Glutamatergic neuron (in vitro differentiated cells): Measurements from ENCODE around the gene ADRA2B. TPM values are rescaled to one million over a fixed set of nuclear protein-coding genes. Genes with fewer than 3 reads are reported as not detected.

Source experiments
- DNase-seq: peaks from one replicate; pipeline ENCODE4 v3.0.0; 2022
- H3K27ac Mint-ChIP-seq: one replicate; pipeline ENCODE4 v1.8.0; 2020; ENCODE audit warnings: mild to moderate bottlenecking, mixed read lengths, inconsistent platforms; ENCODE audit not compliant: unreplicated experiment
- H3K27me3 Mint-ChIP-seq: one replicate; pipeline ENCODE4 v1.8.0; 2020; ENCODE audit warnings: mild to moderate bottlenecking, moderate library complexity, mixed read lengths, inconsistent platforms; ENCODE audit not compliant: unreplicated experiment
- H3K36me3 Mint-ChIP-seq: one replicate; pipeline ENCODE4 v1.8.0; 2020; ENCODE audit warnings: mild to moderate bottlenecking, mixed read lengths, inconsistent platforms; ENCODE audit not compliant: unreplicated experiment
- H3K4me1 Mint-ChIP-seq: one replicate; pipeline ENCODE4 v1.8.0; 2020; ENCODE audit warnings: mild to moderate bottlenecking, low read depth, mixed read lengths, inconsistent platforms; ENCODE audit not compliant: unreplicated experiment
- H3K4me3 Mint-ChIP-seq: one replicate; pipeline ENCODE4 v1.8.0; 2020; ENCODE audit warnings: mild to moderate bottlenecking, mixed read lengths, inconsistent platforms; ENCODE audit not compliant: unreplicated experiment
- H3K9me3 Mint-ChIP-seq: one replicate; pipeline ENCODE4 v1.8.0; 2020; ENCODE audit warnings: mild to moderate bottlenecking, moderate library complexity, mixed read lengths, inconsistent platforms; ENCODE audit not compliant: unreplicated experiment
- total RNA-seq: library from RNA; stranded (reverse); fragmentation: NEBNext Ultra II Directional; extraction: Animal tissue kit (Norgen Biotek cat#: 25700); gene quantifications from one replicate; pipeline ENCODE4 v1.2.1, GENCODE V29; 2021; ENCODE audit not compliant: unreplicated experiment
- TF ChIP-seq, protein P1 (sequence below): fragments of 200-600 bp; sonication (generic); IDR thresholded peaks from one replicate; pipeline ENCODE4 v1.5.0; 2021; ENCODE audit not compliant: partially characterized antibody, unreplicated experiment

ADRA2B gene
- total RNA-seq, 1 donor from 2014 or later: 0.91 TPM

DNA sequence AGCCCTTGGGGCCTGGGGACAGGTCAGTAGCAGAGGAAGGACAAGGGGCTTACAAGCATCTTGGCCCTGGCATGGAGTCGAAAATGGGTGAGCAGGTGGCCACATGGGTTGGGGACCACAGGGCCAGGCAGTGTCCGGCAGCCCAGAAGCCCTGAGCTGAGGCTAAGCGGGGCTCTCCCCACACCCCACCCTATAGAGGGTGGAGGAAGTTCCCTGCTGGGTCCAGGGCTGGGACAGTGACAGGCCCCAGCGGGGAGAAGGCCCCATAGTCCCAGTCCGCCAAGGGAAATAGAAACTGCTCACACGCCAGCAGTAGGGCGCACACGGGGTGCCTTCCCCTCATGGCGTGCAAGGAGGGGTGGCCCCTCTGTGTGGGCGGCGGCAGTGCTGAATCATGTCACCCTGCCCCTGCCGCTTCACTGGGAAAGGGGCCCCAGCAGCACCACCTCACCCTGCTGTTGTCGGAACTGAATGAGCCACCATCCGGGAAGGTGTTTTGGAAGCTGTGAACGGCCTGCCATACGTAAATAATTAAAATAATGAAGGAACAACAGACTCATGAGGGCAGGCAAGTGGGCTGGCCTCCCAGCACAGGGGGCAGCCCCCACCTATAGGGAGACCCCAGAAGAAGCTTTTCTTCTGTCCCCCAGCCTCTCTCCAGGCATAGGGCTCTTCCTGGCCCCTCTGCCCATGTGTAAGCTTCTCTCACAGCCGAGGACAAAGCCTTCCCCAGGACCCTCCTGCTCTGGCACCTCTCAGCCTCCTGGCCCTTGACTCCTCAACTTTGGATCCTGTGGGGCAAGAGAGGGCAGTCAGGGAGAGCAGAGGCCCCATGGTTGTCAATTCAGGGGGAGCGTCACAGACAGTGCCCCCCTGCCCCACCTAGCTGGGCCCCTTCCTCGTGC is 41.5 kb upstream of the ADRA2B start:
- peaks cover 6% of the 10 kb centered on the region for H3K9me3 Mint-ChIP-seq
- H3K4me1 Mint-ChIP-seq: peaks cover 7% of the 10 kb centered on the region
- TF ChIP-seq, protein P1, sequence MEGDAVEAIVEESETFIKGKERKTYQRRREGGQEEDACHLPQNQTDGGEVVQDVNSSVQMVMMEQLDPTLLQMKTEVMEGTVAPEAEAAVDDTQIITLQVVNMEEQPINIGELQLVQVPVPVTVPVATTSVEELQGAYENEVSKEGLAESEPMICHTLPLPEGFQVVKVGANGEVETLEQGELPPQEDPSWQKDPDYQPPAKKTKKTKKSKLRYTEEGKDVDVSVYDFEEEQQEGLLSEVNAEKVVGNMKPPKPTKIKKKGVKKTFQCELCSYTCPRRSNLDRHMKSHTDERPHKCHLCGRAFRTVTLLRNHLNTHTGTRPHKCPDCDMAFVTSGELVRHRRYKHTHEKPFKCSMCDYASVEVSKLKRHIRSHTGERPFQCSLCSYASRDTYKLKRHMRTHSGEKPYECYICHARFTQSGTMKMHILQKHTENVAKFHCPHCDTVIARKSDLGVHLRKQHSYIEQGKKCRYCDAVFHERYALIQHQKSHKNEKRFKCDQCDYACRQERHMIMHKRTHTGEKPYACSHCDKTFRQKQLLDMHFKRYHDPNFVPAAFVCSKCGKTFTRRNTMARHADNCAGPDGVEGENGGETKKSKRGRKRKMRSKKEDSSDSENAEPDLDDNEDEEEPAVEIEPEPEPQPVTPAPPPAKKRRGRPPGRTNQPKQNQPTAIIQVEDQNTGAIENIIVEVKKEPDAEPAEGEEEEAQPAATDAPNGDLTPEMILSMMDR: no peak
- no peak overlapping the region for H3K4me3 Mint-ChIP-seq
- H3K27ac Mint-ChIP-seq: no peak overlapping the region
- no peak for DNase-seq
- peaks cover 7% of the 10 kb centered on the region for H3K27me3 Mint-ChIP-seq
- H3K36me3 Mint-ChIP-seq: peaks cover 7% of the 10 kb centered on the region

DNA sequence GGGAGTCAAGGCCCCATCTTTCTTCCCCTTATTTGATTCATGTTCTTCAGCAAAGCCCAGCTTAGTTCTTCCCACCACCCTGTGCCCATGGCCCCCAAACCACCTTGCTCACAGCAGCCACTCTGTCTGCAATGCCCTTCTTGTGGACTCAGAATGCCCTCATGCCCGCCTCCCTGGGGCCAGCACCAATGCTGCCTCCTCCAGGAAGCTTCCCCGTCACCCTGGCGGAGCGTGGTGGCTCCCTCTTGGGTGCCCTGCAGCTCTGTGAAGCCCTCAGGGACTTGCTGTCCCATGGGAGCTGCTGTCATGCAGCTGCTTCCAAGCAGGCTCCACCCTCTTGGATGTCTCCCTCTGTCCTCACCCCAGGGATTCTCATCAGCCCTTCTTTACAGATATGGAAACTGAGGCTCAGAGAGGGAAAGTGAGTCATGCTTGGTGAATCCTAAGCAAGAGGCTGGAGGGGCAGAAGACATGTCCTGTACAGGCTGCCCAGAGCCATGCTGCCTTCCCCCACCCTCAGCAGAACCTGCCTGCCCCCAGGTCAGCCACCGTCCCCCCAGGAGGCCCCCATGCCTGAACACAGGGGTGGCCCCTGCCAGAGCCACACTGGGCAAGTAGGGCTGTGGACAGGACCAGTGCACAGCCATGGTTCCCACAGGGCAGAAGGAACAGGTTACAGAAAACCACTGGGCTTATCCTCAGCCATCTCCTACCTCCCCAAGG is 40.7 kb upstream of the ADRA2B start:
- Mint-ChIP-seq H3K27ac (no peak overlapping the region), H3K9me3 (peaks cover 4% of the 10 kb centered on the region), H3K4me1 (peaks cover 11% of the 10 kb centered on the region), H3K36me3 (peaks cover 7% of the 10 kb centered on the region), H3K4me3 (no peak overlapping the region), H3K27me3 (peaks cover 10% of the 10 kb centered on the region)
- DNase-seq: no peak
- TF ChIP-seq, protein P1: no peak

DNA sequence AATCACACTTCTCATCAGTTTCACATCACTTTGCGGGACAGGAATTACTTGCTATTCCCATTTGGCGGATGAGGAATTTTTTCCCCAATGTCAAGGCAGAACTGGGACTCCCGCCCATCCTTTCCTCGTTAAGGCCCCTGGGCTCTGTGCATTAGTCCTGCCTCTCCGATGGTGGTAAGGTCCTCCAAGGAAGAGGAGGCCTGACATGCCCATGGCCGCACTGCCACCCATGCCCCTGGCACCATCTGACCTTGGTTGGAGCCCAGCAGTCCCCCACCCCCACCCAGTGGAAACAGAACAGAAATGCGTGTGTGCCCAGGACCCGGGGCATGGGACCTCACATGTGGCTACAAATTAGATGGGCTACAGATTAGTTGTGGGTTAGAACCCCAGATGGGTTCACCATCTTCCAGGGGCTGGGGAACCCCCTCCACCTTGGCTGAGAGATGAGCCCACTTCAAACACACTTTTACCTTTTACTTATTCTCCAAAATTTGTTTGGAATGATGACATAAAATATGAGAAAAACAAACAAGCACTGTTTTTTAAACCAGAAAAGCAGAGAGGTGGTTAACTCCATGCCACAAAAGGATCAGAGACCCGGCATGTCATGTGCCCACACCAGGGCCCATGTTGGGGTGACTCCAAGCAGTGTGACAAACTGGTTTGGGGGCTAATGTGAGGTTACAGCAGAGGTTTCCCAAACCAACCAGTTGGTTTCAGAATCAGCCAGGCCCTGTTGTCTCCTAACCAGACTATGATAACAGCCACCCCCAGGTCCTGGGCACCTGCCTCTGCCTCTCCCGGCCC is 39.8 kb upstream of the ADRA2B start:
- peaks cover 11% of the 10 kb centered on the region for H3K27me3 Mint-ChIP-seq
- TF ChIP-seq, protein P1: no peak

DNA sequence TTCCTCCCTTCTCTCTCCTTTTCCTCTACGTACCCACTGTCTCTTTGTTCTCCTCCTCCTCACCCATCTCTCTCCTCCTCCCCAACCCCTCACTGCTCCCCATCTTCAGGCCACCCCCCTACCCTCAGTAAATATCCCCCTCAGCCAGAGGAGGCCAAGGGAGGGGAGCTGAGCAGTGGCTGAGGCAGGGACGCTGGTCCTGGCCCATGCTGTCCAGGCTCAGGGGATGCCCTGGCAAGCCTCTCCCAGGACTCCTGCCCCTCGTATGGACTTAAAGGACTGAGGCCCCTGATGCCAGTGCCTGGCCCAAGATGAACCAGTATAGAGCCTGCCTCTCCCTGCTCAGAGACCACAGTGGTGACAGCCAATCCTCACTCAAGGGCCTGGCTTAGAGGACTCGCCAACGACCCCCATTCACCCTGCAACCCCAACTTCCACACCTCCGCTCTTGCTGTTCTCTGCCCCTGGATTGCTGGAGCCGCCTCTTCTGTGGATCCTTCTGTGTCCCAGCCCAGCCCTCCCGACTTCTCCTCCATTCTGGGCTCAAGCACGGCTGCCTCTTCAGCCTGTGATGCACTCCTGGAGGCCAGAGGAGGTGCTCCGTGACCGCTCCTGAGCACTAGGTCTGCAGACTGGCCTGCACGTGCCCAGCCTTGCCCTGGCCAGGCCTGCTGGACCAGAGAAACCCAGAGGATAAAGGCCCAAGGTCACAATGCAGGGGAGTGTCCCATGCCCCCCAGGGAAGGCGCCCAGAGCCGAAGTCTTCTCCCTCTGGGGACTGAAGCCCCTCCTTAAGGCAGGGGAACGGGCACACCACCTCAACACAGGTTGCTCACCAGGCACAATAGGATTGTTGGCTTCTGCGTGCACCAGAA is 38.4 kb upstream of the ADRA2B start:
- Mint-ChIP-seq H3K4me1 (peaks cover 16% of the 10 kb centered on the region), H3K27me3 (peaks cover 11% of the 10 kb centered on the region), H3K36me3 (no peaks in the 10 kb centered on the region), H3K4me3 (no peak overlapping the region), H3K27ac (no peak overlapping the region), H3K9me3 (peaks cover 9% of the 10 kb centered on the region)
- TF ChIP-seq, protein P1: no peak
- DNase-seq: no peak

More for the DNA sequence above, 39.8 kb upstream of the ADRA2B start:
- Mint-ChIP-seq H3K36me3 (peaks cover 7% of the 10 kb centered on the region), H3K9me3 (peaks cover 8% of the 10 kb centered on the region), H3K4me1 (peaks cover 16% of the 10 kb centered on the region), H3K27ac (no peak overlapping the region), H3K4me3 (no peak overlapping the region)
- DNase-seq: no peak
